Liver (tissue), 9 donors: ENCODE results near the gene SYT17. TPM values are rescaled to one million over a fixed set of nuclear protein-coding genes. Genes with fewer than 3 reads are reported as not detected.

Experiments used
- DNase-seq: peaks from one replicate; pipeline ENCODE4 v3.0.0-alpha.2; 2017; ENCODE audit warnings: low spot score
- H3K27ac ChIP-seq, 2 donors: one replicate each; pipeline ENCODE4 v1.7.0; 2013; ENCODE audit warnings: inconsistent platforms in 2 of 2, low read length in 2 of 2, control low read depth in 1 of 2, low read depth in 1 of 2, mild to moderate bottlenecking in 1 of 2
- H3K27me3 ChIP-seq, 4 donors: one replicate each; pipeline versions ENCODE4 v1.6.1 to v1.7.0; 2013; ENCODE audit warnings: low read length in 3 of 4, inconsistent platforms in 1 of 4, mild to moderate bottlenecking in 1 of 4, moderate library complexity in 1 of 4; ENCODE audit not compliant: control insufficient read depth in 4 of 4, insufficient read depth in 4 of 4
- H3K36me3 ChIP-seq, 4 donors: one replicate each; pipeline versions ENCODE4 v1.6.1 to v1.7.0; 2013; ENCODE audit warnings: low read length in 3 of 4, mild to moderate bottlenecking in 3 of 4, low read depth in 1 of 4, moderate library complexity in 1 of 4; ENCODE audit not compliant: control insufficient read depth in 4 of 4, insufficient read depth in 3 of 4
- H3K4me1 ChIP-seq, 4 donors: one replicate each; pipeline versions ENCODE4 v1.6.1 to v1.7.0; 2013; ENCODE audit warnings: low read length in 3 of 4, mild to moderate bottlenecking in 3 of 4, moderate library complexity in 1 of 4; ENCODE audit not compliant: control insufficient read depth in 4 of 4, insufficient read depth in 4 of 4
- H3K4me3 ChIP-seq, 3 donors: one replicate each; pipeline versions ENCODE4 v1.6.1 to v1.7.0; 2013; ENCODE audit warnings: low read length in 3 of 3, control low read depth in 1 of 3, low read depth in 1 of 3, mild to moderate bottlenecking in 1 of 3
- H3K9ac ChIP-seq, 2 donors: one replicate each; pipeline ENCODE4 v1.7.0; 2013; ENCODE audit warnings: low read length in 2 of 2, mild to moderate bottlenecking in 2 of 2, moderate library complexity in 2 of 2, control low read depth in 1 of 2, low read depth in 1 of 2
- H3K9me3 ChIP-seq, 4 donors: one replicate each; pipeline versions ENCODE4 v1.6.1 to v1.7.0; 2013; ENCODE audit warnings: low read length in 3 of 4; ENCODE audit not compliant: control insufficient read depth in 4 of 4
- EGR1 ChIP-seq, 2 donors: IDR thresholded peaks; 2 replicates each; pipeline ENCODE4 v1.6.1; 2016 to 2018; ENCODE audit warnings: antibody characterized with exemption in 2 of 2, low read depth in 2 of 2
- FOXA1 ChIP-seq: IDR thresholded peaks from 2 replicates; pipeline ENCODE4 v1.6.1; 2016; ENCODE audit warnings: antibody characterized with exemption
- GABPA ChIP-seq, 2 donors: IDR thresholded peaks in 1 of 2; conservative IDR thresholded peaks in 1 of 2; 2 replicates each; pipeline ENCODE4 v1.6.1; 2016; ENCODE audit warnings: antibody characterized with exemption in 2 of 2, mild to moderate bottlenecking in 1 of 2, moderate library complexity in 1 of 2
- HNF4A ChIP-seq, 2 donors: conservative IDR thresholded peaks; 2 replicates each; pipeline ENCODE4 v1.6.1; 2016; ENCODE audit warnings: antibody characterized with exemption in 2 of 2, mild to moderate bottlenecking in 2 of 2
- HNF4G ChIP-seq: IDR thresholded peaks from 2 replicates; pipeline ENCODE4 v1.6.1; 2016; ENCODE audit warnings: antibody characterized with exemption
- JUND ChIP-seq, 2 donors: IDR thresholded peaks; 2 replicates each; pipeline ENCODE4 v1.6.1; 2016; ENCODE audit warnings: antibody characterized with exemption in 2 of 2
- RAD21 ChIP-seq, 2 donors: IDR thresholded peaks; 2 replicates each; pipeline ENCODE4 v1.6.1; 2016; ENCODE audit warnings: antibody characterized with exemption in 2 of 2, mild to moderate bottlenecking in 2 of 2
- REST ChIP-seq: IDR thresholded peaks from 2 replicates; pipeline ENCODE4 v1.6.1; 2016; ENCODE audit warnings: antibody characterized with exemption, mild to moderate bottlenecking
- RXRA ChIP-seq, 2 donors: IDR thresholded peaks; 2 replicates each; pipeline ENCODE4 v1.6.1; 2017 to 2018; ENCODE audit warnings: antibody characterized with exemption in 2 of 2, mild to moderate bottlenecking in 1 of 2
- SP1 ChIP-seq: IDR thresholded peaks from 2 replicates; pipeline ENCODE4 v1.6.1; 2018; ENCODE audit warnings: antibody characterized with exemption, mild to moderate bottlenecking
- TAF1 ChIP-seq: conservative IDR thresholded peaks from 2 replicates; pipeline ENCODE4 v1.6.1; 2016; ENCODE audit warnings: antibody characterized with exemption, mild to moderate bottlenecking
- YY1 ChIP-seq: IDR thresholded peaks from 2 replicates; pipeline ENCODE4 v1.6.1; 2016; ENCODE audit warnings: antibody characterized with exemption, mild to moderate bottlenecking
- ZBTB33 ChIP-seq: IDR thresholded peaks from 2 replicates; pipeline ENCODE4 v1.6.1; 2016; ENCODE audit warnings: antibody characterized with exemption
- WGBS: extraction: QIAGEN DNeasy Blood & Tissue Kit; methylation state at CpG from one replicate; pipeline ENCODE4 v1.1.7; 2013; 5-methylcytosine and 5-hydroxymethylcytosine counted together
- polyA plus RNA-seq, 2 donors: library from polyadenylated mRNA; stranded (reverse) in 1 of 2; unstranded in 1 of 2; fragments of 200-250 nt in 1 of 2; fragments of >200 nt in 1 of 2; fragmentation: Nextera tagmentation in 1 of 2; extraction: Ambion mirVana in 1 of 2; gene quantifications; one replicate each; pipeline versions ENCODE4 v1.2.1 to v1.2.3, GENCODE V29; 2013 to 2015
- total RNA-seq, 2 donors: library from RNA; depleted of rRNA; stranded (reverse); fragments of >200 nt; gene quantifications; one replicate each; pipeline ENCODE4 v1.2.3, GENCODE V29; 2014
- TF ChIP-seq, protein P1 (sequence below): fragments of 150-350 bp; IDR thresholded peaks from 2 replicates; pipeline ENCODE4 v1.5.1; 2017; ENCODE audit warnings: improper control_type of control experiment, low read depth, low read length; ENCODE audit not compliant: missing input control
- TF ChIP-seq, protein P2 (sequence below): IDR thresholded peaks from 2 replicates; pipeline ENCODE4 v1.6.1; 2016; ENCODE audit warnings: antibody characterized with exemption
- TF ChIP-seq, protein P3 (sequence below): IDR thresholded peaks from 2 replicates; pipeline ENCODE4 v1.6.1; 2016; ENCODE audit warnings: antibody characterized with exemption
- donor health status: healthy.
- donor health status: healthy.
- donor health status: healthy.
- donor health status: healthy.
- donor health status: healthy.

The SYT17 gene
- total and polyA plus RNA-seq, 4 donors, result 2.5 to 7.7 (median 5.5) TPM

DNA sequence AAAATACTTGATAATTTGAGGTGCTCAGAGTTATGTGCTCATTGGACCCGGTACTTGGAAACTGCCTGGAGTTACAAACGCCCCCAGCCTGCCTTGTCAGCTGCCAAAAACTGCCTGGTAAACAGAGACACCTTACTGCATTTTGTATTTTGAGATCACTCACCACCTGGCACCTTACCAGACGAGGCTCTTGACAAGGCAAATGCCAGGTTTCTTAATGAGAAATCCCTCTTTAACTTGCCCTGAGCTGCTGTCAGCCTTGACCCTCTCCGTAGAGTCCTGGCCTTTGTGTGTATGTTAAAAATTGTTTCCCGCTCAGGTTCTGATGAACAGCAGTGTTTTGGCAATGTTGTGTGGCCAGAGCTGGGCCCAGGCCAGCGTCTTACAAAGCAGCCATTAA is 28.8 kb downstream of the SYT17 start:
- Histone ChIP-seq H3K27me3 (no peaks in the 10 kb centered on the region), H3K9ac (peak overlapping the region in 1 of 2 donors; percentile 13), H3K9me3 (no peaks in the 10 kb centered on the region), H3K27ac (peak overlapping the region; percentile 26 to 56), H3K4me1 (peaks cover 2 to 27% (median 16%) of the 10 kb centered on the region in 4 donors), H3K36me3 (peaks cover 0 to 6% (median 0%) of the 10 kb centered on the region in 4 donors), H3K4me3 (no peak overlapping the region)
- no peak for DNase-seq
- no peak for TF ChIP-seq JUND (IDR thresholded peaks at IDR 0.05)
- TF ChIP-seq HNF4G, result no peak
- no peak for TF ChIP-seq TAF1
- no peak for TF ChIP-seq FOXA1
- TF ChIP-seq REST, result no peak
- TF ChIP-seq, protein P1, sequence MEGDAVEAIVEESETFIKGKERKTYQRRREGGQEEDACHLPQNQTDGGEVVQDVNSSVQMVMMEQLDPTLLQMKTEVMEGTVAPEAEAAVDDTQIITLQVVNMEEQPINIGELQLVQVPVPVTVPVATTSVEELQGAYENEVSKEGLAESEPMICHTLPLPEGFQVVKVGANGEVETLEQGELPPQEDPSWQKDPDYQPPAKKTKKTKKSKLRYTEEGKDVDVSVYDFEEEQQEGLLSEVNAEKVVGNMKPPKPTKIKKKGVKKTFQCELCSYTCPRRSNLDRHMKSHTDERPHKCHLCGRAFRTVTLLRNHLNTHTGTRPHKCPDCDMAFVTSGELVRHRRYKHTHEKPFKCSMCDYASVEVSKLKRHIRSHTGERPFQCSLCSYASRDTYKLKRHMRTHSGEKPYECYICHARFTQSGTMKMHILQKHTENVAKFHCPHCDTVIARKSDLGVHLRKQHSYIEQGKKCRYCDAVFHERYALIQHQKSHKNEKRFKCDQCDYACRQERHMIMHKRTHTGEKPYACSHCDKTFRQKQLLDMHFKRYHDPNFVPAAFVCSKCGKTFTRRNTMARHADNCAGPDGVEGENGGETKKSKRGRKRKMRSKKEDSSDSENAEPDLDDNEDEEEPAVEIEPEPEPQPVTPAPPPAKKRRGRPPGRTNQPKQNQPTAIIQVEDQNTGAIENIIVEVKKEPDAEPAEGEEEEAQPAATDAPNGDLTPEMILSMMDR, result no peak
- TF ChIP-seq EGR1 (IDR thresholded peaks at IDR 0.05; ENCODE audit: low read depth in 2 of 2), result no peak
- peak in 1 of 2 donors; percentile 17 for TF ChIP-seq RXRA (IDR thresholded peaks at IDR 0.05)
- TF ChIP-seq HNF4A (conservative IDR thresholded peaks at IDR 0.05), result peak in 1 of 2 donors; percentile 9
- TF ChIP-seq, protein P2, sequence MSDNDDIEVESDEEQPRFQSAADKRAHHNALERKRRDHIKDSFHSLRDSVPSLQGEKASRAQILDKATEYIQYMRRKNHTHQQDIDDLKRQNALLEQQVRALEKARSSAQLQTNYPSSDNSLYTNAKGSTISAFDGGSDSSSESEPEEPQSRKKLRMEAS, result no peak
- TF ChIP-seq YY1, result no peak
- TF ChIP-seq SP1, result no peak
- TF ChIP-seq GABPA (IDR thresholded peaks at IDR 0.05 in 1 of 2, conservative IDR thresholded peaks at IDR 0.05 in 1 of 2), result no peak
- TF ChIP-seq RAD21 (IDR thresholded peaks at IDR 0.05), result no peak
- no peak for TF ChIP-seq ZBTB33
- TF ChIP-seq, protein P3, sequence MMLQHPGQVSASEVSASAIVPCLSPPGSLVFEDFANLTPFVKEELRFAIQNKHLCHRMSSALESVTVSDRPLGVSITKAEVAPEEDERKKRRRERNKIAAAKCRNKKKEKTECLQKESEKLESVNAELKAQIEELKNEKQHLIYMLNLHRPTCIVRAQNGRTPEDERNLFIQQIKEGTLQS, result no peak
- 56% methylated on average over 6 of the region's 6 CpGs for WGBS
